Measurements from ENCODE around the gene UFD1.

The UFD1 gene

GRCh38 chr22:19434829-19435580 is 44.0 kb downstream of the UFD1 start:
- TF ChIP-seq SIN3A (IDR thresholded peaks at IDR 0.05; ENCODE audit: borderline replicate concordance, insufficient read depth, low read length): no peak
- TF ChIP-seq POLR2AphosphoS5 (IDR thresholded peaks at IDR 0.05; ENCODE audit: low read depth, low read length): no peak
- no peak for TF ChIP-seq REST (IDR thresholded peaks at IDR 0.05; ENCODE audit: insufficient read depth in 1 of 2, low read depth in 2 of 2, low read length in 2 of 2)
- no peak for TF ChIP-seq FOXP2 (optimal IDR thresholded peaks at IDR 0.05; ENCODE audit: borderline replicate concordance, extremely low read depth, extremely low read length, insufficient read depth)
- TF ChIP-seq TAF1 (IDR thresholded peaks at IDR 0.05; ENCODE audit: borderline replicate concordance, insufficient read depth, low read length): no peak

- TF ChIP-seq TAF1 (IDR thresholded peaks at IDR 0.05; ENCODE audit: borderline replicate concordance, insufficient read depth, low read length) (no peak), POLR2AphosphoS5 (IDR thresholded peaks at IDR 0.05; ENCODE audit: low read depth, low read length) (no peak), REST (IDR thresholded peaks at IDR 0.05; ENCODE audit: insufficient read depth in 1 of 2, low read depth in 2 of 2, low read length in 2 of 2) (no peak), FOXP2 (optimal IDR thresholded peaks at IDR 0.05; ENCODE audit: borderline replicate concordance, extremely low read depth, extremely low read length, insufficient read depth) (no peak), SIN3A (IDR thresholded peaks at IDR 0.05; ENCODE audit: borderline replicate concordance, insufficient read depth, low read length) (no peak)
These were observed 44.6 kb downstream of the UFD1 start for GRCh38 chr22:19434401-19434800.

GRCh38 chr22:19432133-19432851 is 46.7 kb downstream of the UFD1 start, which contains the start of gene MRPL40:
MRPL40 (plus strand) TSS chr22:19432545; CDS start chr22:19432555, 10 bp downstream.
- peak; percentile 91 for TF ChIP-seq TAF1 (IDR thresholded peaks at IDR 0.05; ENCODE audit: borderline replicate concordance, insufficient read depth, low read length)
- TF ChIP-seq SIN3A (IDR thresholded peaks at IDR 0.05; ENCODE audit: borderline replicate concordance, insufficient read depth, low read length): peak; percentile 93; the same call in 1 of the 2 replicates
- peak; percentile 99 for TF ChIP-seq FOXP2 (optimal IDR thresholded peaks at IDR 0.05; ENCODE audit: borderline replicate concordance, extremely low read depth, extremely low read length, insufficient read depth)
- TF ChIP-seq POLR2AphosphoS5 (IDR thresholded peaks at IDR 0.05; ENCODE audit: low read depth, low read length): peak; percentile 93
- TF ChIP-seq REST (IDR thresholded peaks at IDR 0.05; ENCODE audit: insufficient read depth in 1 of 2, low read depth in 2 of 2, low read length in 2 of 2): peak; percentile 5 to 46; a peak in 1 of 4 replicates

GRCh38 chr22:19431649-19432132 is 47.3 kb downstream of the UFD1 start, which contains the start of gene HIRA:
HIRA (minus strand) TSS chr22:19431733; CDS start chr22:19431476, 257 bp downstream.
- TF ChIP-seq REST (IDR thresholded peaks at IDR 0.05; ENCODE audit: insufficient read depth in 1 of 2, low read depth in 2 of 2, low read length in 2 of 2): peak; percentile 11 to 33; a peak in 2 of 4 replicates
- TF ChIP-seq TAF1 (IDR thresholded peaks at IDR 0.05; ENCODE audit: borderline replicate concordance, insufficient read depth, low read length): peak; percentile 60; the same call in 1 of the 2 replicates
- TF ChIP-seq FOXP2 (optimal IDR thresholded peaks at IDR 0.05; ENCODE audit: borderline replicate concordance, extremely low read depth, extremely low read length, insufficient read depth): peak; percentile 74
- TF ChIP-seq SIN3A (IDR thresholded peaks at IDR 0.05; ENCODE audit: borderline replicate concordance, insufficient read depth, low read length): 0 out of 2 replicates have a peak, but pooled peaks have one; percentile 19
- no peak for TF ChIP-seq POLR2AphosphoS5 (IDR thresholded peaks at IDR 0.05; ENCODE audit: low read depth, low read length)
